ENCODE measurements around the gene SSR2. TPM values are rescaled to one million over a fixed set of nuclear protein-coding genes. Genes with fewer than 3 reads are reported as not detected.
A peak's percentile ranks its signal among the peaks of the same experiment; 100 is the strongest.

SSR2 gene
- total and polyA plus RNA-seq, 4 donors = 186 to 313 (median 206) TPM

GRCh38 chr1:156060937-156061636, 40.3 kb upstream of the SSR2 start, which contains the start of gene RAB25:
Gene RAB25 (plus strand): TSS chr1:156061160. CDS start chr1:156061401, 241 bp downstream.
- no peaks in the 10 kb centered on the region for H3K27me3 ChIP-seq (ENCODE audit: control insufficient read depth, insufficient read depth, low read length)
- peaks cover 8% of the 10 kb centered on the region for H3K4me1 ChIP-seq (ENCODE audit: control insufficient read depth, insufficient read depth, low read length)
- DNase-seq (ENCODE audit: low read depth in 4 of 6, low spot score in 6 of 6) = no peak
- H3K36me3 ChIP-seq (ENCODE audit: control insufficient read depth, insufficient read depth, low read length) = peaks cover 13% of the 10 kb centered on the region
- 35% methylated on average over 10 of the region's 11 CpGs for WGBS (ENCODE audit: insufficient coverage)
- no peak within 1 kb of the TSS for H3K4me3 ChIP-seq (ENCODE audit: low read depth, low read length)
- H3K9me3 ChIP-seq (ENCODE audit: control insufficient read depth, insufficient read depth, low read length) = no peaks in the 10 kb centered on the region
- H3K27ac ChIP-seq (ENCODE audit: low read depth, low read length) = no peak within 1 kb of the TSS

- 100% methylated on average over 1 of the region's 1 CpG for WGBS (ENCODE audit: insufficient coverage)
- no peaks in the 10 kb centered on the region for H3K9me3 ChIP-seq (ENCODE audit: control insufficient read depth, insufficient read depth, low read length)
- H3K27ac ChIP-seq (ENCODE audit: low read depth, low read length) = no peak overlapping the region
- no peak for DNase-seq (ENCODE audit: low read depth in 4 of 6, low spot score in 6 of 6)
- H3K36me3 ChIP-seq (ENCODE audit: control insufficient read depth, insufficient read depth, low read length) = peaks cover 18% of the 10 kb centered on the region
- peaks cover 22% of the 10 kb centered on the region for H3K4me1 ChIP-seq (ENCODE audit: control insufficient read depth, insufficient read depth, low read length)
- H3K27me3 ChIP-seq (ENCODE audit: control insufficient read depth, insufficient read depth, low read length) = no peaks in the 10 kb centered on the region
- no peak overlapping the region for H3K4me3 ChIP-seq (ENCODE audit: low read depth, low read length)
Observed at GRCh38 chr1:156056326-156056849, 35.6 kb upstream of the SSR2 start.

- no peaks in the 10 kb centered on the region for H3K9me3 ChIP-seq (ENCODE audit: control insufficient read depth, insufficient read depth, low read length)
- H3K27ac ChIP-seq (ENCODE audit: low read depth, low read length) = peak overlapping the region; percentile 98
- peaks cover 22% of the 10 kb centered on the region for H3K4me1 ChIP-seq (ENCODE audit: control insufficient read depth, insufficient read depth, low read length)
- no peak for DNase-seq (ENCODE audit: low read depth in 4 of 6, low spot score in 6 of 6)
- H3K4me3 ChIP-seq (ENCODE audit: low read depth, low read length) = peak overlapping the region; percentile 100
- WGBS (ENCODE audit: insufficient coverage) = 24% methylated on average over 7 of the region's 17 CpGs
- H3K27me3 ChIP-seq (ENCODE audit: control insufficient read depth, insufficient read depth, low read length) = no peaks in the 10 kb centered on the region
- H3K36me3 ChIP-seq (ENCODE audit: control insufficient read depth, insufficient read depth, low read length) = peaks cover 28% of the 10 kb centered on the region
Observed at GRCh38 chr1:156055281-156056048, 34.7 kb upstream of the SSR2 start.

- DNase-seq (ENCODE audit: low read depth in 4 of 6, low spot score in 6 of 6) = peak; percentile 96 to 100 (median 99)
- H3K36me3 ChIP-seq (ENCODE audit: control insufficient read depth, insufficient read depth, low read length) = peaks cover 33% of the 10 kb centered on the region
- under 1% methylated on average over 50 of the region's 53 CpGs for WGBS (ENCODE audit: insufficient coverage)
- peak within 1 kb of the TSS; percentile 98 for H3K27ac ChIP-seq (ENCODE audit: low read depth, low read length)
- H3K9me3 ChIP-seq (ENCODE audit: control insufficient read depth, insufficient read depth, low read length) = no peaks in the 10 kb centered on the region
- no peaks in the 10 kb centered on the region for H3K27me3 ChIP-seq (ENCODE audit: control insufficient read depth, insufficient read depth, low read length)
- peak within 1 kb of the TSS; percentile 100 for H3K4me3 ChIP-seq (ENCODE audit: low read depth, low read length)
- peaks cover 22% of the 10 kb centered on the region for H3K4me1 ChIP-seq (ENCODE audit: control insufficient read depth, insufficient read depth, low read length)
Observed at GRCh38 chr1:156054500-156055280, 33.9 kb upstream of the SSR2 start, which contains the start of gene LAMTOR2. Gene LAMTOR2 (plus strand): TSS chr1:156054782. CDS start chr1:156054890, 108 bp downstream.

- H3K4me3 ChIP-seq (ENCODE audit: low read depth, low read length) = peak within 1 kb of the TSS; percentile 100
- H3K36me3 ChIP-seq (ENCODE audit: control insufficient read depth, insufficient read depth, low read length) = peaks cover 35% of the 10 kb centered on the region
- peak in 5 of 6 donors; percentile 69 to 95 (median 82) for DNase-seq (ENCODE audit: low read depth in 4 of 6, low spot score in 6 of 6)
- peak within 1 kb of the TSS; percentile 98 for H3K27ac ChIP-seq (ENCODE audit: low read depth, low read length)
- no peaks in the 10 kb centered on the region for H3K9me3 ChIP-seq (ENCODE audit: control insufficient read depth, insufficient read depth, low read length)
- under 1% methylated on average over 35 of the region's 49 CpGs for WGBS (ENCODE audit: insufficient coverage)
- H3K4me1 ChIP-seq (ENCODE audit: control insufficient read depth, insufficient read depth, low read length) = peaks cover 22% of the 10 kb centered on the region
- no peaks in the 10 kb centered on the region for H3K27me3 ChIP-seq (ENCODE audit: control insufficient read depth, insufficient read depth, low read length)
Observed at GRCh38 chr1:156053768-156054499, 33.2 kb upstream of the SSR2 start, which contains the start of gene UBQLN4. Gene UBQLN4 (minus strand): TSS chr1:156053798. CDS start chr1:156053701, 97 bp downstream.

GRCh38 chr1:156052862-156053767, 32.4 kb upstream of the SSR2 start:
- peaks cover 22% of the 10 kb centered on the region for H3K4me1 ChIP-seq (ENCODE audit: control insufficient read depth, insufficient read depth, low read length)
- WGBS (ENCODE audit: insufficient coverage) = 0% methylated on average over 41 of the region's 63 CpGs
- peak in 4 of 6 donors; percentile 28 to 90 (median 73) for DNase-seq (ENCODE audit: low read depth in 4 of 6, low spot score in 6 of 6)
- H3K4me3 ChIP-seq (ENCODE audit: low read depth, low read length) = peak overlapping the region; percentile 93
- H3K9me3 ChIP-seq (ENCODE audit: control insufficient read depth, insufficient read depth, low read length) = no peaks in the 10 kb centered on the region
- H3K27ac ChIP-seq (ENCODE audit: low read depth, low read length) = peak overlapping the region; percentile 88
- H3K36me3 ChIP-seq (ENCODE audit: control insufficient read depth, insufficient read depth, low read length) = peaks cover 37% of the 10 kb centered on the region
- H3K27me3 ChIP-seq (ENCODE audit: control insufficient read depth, insufficient read depth, low read length) = no peaks in the 10 kb centered on the region

GRCh38 chr1:156051011-156051725, 30.4 kb upstream of the SSR2 start:
- H3K9me3 ChIP-seq (ENCODE audit: control insufficient read depth, insufficient read depth, low read length) = no peaks in the 10 kb centered on the region
- H3K4me3 ChIP-seq (ENCODE audit: low read depth, low read length) = no peak overlapping the region
- 60% methylated on average over 1 of the region's 7 CpGs for WGBS (ENCODE audit: insufficient coverage)
- no peak for DNase-seq (ENCODE audit: low read depth in 4 of 6, low spot score in 6 of 6)
- peaks cover 21% of the 10 kb centered on the region for H3K4me1 ChIP-seq (ENCODE audit: control insufficient read depth, insufficient read depth, low read length)
- no peak overlapping the region for H3K27ac ChIP-seq (ENCODE audit: low read depth, low read length)
- H3K36me3 ChIP-seq (ENCODE audit: control insufficient read depth, insufficient read depth, low read length) = peaks cover 44% of the 10 kb centered on the region
- no peaks in the 10 kb centered on the region for H3K27me3 ChIP-seq (ENCODE audit: control insufficient read depth, insufficient read depth, low read length)

- Histone ChIP-seq H3K4me1 (ENCODE audit: control insufficient read depth, insufficient read depth, low read length) (peaks cover 15% of the 10 kb centered on the region), H3K9me3 (ENCODE audit: control insufficient read depth, insufficient read depth, low read length) (no peaks in the 10 kb centered on the region), H3K4me3 (ENCODE audit: low read depth, low read length) (no peak overlapping the region), H3K36me3 (ENCODE audit: control insufficient read depth, insufficient read depth, low read length) (peaks cover 44% of the 10 kb centered on the region), H3K27me3 (ENCODE audit: control insufficient read depth, insufficient read depth, low read length) (no peaks in the 10 kb centered on the region), H3K27ac (ENCODE audit: low read depth, low read length) (no peak overlapping the region)
- WGBS (ENCODE audit: insufficient coverage) = 96% methylated on average over 2 of the region's 4 CpGs
- no peak for DNase-seq (ENCODE audit: low read depth in 4 of 6, low spot score in 6 of 6)
Observed at GRCh38 chr1:156050376-156050775, 29.6 kb upstream of the SSR2 start.

All from spinal cord (tissue), 10 donors.